ENCODE measurements around the gene LRRC18.

The LRRC18 gene

DNA sequence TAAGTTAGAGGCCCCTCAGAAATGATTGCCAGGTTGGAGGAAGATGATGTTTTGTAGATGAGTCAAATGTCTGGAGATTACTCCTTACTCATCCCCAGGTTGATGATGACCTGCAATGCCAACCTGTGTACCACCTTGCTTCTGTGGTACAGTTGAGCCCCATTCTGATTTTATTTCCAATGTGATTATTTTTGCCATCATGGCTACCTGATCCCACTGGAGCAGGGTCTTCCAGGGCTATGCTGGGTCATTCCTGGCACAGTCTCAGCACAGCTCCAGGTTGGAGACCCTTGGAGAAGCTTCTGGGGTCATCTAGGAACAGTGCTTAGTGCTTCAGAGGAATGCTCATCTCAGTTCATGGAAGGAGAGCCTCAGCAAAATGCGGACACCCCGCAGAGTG, 34.3 kb downstream of the LRRC18 start:
- no peak for DNase-seq

GRCh38 chr10:48904861-48905260, 34.8 kb downstream of the LRRC18 start:
- no peak for DNase-seq

DNA sequence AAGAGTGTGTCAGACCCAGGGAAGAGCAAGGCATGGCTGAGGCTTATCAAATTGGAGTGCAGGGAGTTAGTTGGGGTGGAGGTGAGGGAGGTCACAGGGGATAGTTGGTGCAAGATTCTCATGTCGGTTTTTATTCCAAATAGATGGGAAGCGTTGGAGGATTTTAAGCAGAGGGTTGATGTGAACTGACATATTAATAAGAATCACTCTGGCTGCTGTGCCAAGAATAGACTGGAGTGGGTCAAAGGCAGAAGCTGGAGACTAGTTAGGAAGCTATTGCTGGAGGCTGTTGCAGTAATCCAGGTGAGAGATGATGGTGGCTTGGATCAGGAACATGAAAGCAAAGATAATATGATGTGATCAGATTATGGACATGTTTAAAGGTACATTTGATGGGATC, 36.5 kb downstream of the LRRC18 start:
- no peak for DNase-seq

GRCh38 chr10:48902096-48902495, 37.5 kb downstream of the LRRC18 start:
- no peak for DNase-seq

- no peak for DNase-seq
Measured at GRCh38 chr10:48901319-48901718, 38.3 kb downstream of the LRRC18 start.

DNA sequence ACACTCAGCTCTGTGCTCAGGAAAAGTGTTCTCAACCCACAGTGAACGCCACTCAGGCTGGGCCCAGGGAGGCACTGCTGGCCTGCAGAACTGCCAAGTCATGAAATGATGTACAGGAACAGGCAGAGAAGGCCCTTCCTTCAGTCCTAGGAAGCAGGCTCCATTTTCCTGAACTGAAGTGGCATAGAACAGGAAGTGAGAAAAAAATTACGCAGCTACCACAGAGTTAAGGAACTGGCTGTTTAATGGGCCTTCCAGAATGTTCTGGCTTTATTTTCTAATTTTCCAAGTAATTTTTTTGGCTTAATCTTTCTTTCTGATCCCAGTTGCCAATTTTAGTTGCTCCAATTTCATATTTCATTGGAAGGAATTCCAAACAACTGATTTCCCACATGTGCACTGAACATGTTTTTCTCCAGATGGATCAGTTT, 39.3 kb downstream of the LRRC18 start:
- no peak for DNase-seq

GRCh38 chr10:48899781-48900180, 39.9 kb downstream of the LRRC18 start:
- no peak for DNase-seq

DNA sequence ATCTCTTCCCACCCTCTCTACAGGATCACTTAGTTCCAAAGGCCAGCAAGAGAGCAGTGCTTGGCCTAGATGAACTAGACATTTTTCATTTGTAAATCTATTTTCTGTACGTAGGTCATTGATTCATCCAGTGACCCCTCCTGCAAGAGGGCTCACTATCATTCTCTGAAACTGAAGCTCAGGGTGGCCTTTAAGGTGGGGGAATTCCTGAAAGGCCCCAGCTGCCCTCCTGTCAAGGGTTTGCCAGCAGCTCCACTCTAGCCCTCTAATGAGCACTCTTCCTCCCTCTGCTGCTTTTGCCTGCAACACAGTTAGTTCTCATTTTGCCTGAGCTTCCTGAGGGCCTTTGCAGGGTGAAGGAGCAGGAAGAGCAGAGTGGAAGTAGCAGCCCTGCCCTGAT, 41.2 kb downstream of the LRRC18 start:
- no peak for DNase-seq

DNA sequence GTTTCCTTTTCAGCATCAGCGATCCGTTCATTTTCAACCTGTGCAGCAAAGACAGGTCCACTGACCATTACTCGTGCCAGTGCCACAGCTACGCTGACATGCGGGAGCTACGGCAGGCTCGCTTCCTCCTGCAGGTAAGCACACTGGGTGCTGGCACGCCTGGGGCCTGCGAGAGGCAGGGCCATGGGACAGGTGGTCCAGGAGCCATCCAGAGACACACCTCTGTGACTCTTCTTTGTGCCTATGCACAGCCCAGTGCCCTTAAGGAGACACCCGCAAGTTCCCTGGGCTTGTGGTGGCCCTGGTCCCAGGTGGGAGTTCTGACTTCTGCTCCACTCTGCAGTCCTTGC, 42.2 kb downstream of the LRRC18 start:
- DNase-seq: no peak

GRCh38 chr10:48896756-48897440, 42.7 kb downstream of the LRRC18 start:
- DNase-seq: no peak

DNA sequence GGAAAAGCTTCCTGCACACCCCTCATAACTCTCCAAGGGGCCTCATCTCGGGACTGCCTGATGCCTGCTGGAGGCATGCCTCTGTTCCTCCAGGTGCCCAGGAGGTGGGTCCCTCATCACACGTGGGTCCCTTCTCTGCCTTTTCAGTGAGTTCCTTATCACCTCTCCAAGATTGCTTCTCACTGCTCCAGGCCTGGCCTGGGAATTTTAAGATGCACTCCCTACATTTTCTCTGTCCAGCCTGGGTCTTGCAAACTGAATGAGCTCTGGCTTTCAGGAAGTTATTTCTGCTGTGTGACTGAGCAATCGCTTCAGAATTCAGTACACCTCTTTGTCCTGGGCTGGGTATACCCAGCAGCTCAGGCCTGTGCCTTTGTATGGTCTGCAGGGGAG, 43.8 kb downstream of the LRRC18 start:
- DNase-seq: no peak

DNA sequence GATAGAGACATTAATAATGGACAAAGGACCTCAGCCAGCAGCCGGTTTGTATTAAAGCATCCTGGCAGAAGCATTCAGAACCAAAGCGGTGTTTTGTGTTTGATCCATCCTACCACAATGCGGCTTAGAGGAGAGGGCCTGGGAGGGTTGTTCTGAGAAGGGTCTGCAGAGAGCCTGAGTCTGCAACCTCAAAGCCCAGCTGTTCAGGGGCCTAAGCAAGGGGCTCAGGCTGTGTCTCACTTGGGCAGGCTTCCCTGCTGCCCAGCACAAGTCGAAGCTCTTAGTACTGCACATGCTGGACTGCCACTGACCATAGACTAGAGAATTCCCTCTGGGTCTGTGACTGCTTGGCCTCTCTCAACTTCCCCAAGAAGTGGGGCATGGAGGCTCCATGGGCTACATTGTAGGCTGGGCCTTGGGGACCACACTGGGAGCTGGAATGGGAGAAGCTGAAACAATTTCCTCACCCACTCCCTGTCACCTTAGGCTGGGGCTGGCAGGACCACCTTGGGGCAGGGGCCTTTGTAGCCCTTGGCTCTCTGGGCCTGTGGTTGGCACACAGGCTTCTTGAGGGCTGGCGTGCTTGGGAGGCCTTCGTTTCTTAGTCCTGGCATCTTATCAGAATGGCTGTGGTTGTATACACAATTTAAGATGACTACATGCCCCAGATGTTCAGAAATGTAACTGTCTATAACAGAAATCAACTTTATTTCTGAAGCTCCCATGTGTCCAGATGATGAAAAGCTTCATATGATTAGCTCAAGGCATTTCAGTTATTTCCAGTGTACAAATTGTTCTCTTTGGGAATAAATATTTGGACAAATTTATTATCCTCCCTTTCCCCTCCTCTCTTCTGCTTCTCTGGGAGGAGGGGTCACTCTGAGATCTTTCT, 44.5 kb downstream of the LRRC18 start:
- DNase-seq: no peak

DNA sequence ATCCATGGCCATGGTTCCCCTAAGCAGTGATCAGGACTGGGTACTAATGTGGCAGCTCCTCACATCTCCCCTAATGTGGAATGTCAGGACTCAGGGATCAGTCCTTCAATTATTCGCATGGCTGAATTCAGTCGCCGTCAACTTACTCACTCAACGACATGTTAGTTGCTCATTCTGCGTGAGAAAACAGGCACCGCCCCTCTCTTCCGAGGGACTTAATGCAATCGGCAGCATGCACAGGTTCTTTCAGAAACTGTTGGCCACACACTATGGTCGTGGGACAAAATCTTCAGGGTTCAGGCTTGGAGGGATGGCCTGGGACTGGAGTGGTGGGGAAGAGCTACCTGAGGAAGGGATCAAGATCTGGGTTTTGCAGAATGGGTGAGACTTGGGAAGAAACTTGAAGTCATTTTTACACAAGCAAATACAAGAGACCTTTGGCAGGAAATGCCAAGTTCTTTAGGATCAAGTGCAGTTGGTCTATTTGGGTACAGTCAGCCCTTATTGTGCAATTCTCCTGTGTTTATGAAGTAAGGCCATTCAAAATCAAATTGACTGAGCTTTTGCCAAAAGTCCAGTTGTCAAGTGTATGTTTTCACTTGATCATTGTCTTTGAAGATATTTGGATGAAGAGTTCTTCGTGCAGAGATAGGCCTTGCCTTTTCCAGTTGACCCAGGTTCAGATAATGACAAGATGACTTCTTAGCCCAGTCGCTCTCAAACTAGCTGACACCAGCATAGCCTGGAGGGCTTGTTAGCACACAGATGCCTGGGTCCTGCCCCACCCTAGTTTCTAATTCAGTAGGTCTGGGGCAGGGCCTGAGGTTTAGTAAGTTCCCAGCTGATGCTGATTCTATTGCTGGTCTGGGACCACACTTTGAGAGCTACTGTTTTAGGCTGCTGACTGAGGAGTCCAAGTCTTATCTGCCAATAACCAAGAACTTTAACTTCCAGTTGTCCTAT, 48.5 kb downstream of the LRRC18 start:
- no peak for DNase-seq

DNA sequence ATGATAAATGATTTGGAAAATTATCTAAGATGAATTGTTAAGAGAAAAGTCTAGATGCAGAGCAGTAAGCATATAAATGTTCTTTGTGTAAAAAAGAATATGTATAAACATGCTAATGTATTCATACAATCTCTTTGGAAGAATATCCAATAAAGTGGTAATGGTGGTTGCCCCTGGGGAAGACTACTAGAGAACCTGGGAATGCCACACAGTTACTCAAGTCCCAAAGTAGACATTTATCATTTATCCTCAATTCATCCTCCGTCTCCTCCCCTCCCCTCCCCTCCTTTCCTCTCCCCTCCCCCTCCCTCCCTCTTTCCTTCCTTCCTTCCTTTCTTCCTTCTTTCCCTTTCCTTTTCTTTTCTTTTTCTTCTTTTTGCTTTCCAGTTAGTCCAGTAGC, 51.7 kb downstream of the LRRC18 start:
- DNase-seq: no peak

DNA sequence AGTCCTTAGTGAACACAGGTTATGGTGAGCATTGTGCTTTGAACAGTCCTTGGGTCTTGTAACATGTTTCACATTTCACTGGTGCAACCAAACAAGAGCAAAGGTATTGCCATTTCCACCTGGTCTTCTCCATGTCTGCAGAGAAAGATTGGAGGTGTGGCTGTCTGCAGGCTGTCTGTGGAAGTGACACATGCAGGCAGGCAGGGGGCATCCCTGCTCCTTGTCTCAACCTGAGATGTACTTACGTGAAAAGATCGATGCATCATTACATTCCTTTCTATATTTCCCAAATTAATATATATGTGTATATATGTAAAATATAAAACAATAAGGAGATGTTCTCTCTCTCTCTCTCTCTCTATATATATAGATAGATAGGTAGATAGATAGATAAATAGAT, 54.3 kb downstream of the LRRC18 start:
- no peak for DNase-seq

GRCh38 chr10:48884179-48885045, 55.2 kb downstream of the LRRC18 start:
- no peak for DNase-seq

DNA sequence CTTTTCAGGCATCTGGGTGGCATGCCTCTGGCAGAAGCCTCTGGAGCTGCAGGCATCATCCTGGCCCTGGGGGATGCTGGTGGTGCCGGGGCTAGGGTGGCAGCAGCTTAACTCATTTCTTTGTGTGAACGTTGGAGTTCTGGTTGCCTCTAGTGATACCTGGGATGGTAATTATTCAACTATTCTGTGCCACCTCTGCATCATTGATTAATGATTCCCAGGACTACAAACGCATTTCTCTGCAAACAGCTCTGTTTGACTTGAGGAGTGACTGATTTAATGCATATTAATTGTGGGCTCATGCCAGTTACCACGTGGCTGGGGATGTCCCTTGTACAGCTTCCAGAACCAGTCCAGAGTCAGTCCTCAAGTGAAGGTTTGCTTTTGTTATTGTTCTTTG, 55.9 kb downstream of the LRRC18 start:
- no peak for DNase-seq

GRCh38 chr10:48882881-48883280, 56.8 kb downstream of the LRRC18 start:
- no peak for DNase-seq

DNA sequence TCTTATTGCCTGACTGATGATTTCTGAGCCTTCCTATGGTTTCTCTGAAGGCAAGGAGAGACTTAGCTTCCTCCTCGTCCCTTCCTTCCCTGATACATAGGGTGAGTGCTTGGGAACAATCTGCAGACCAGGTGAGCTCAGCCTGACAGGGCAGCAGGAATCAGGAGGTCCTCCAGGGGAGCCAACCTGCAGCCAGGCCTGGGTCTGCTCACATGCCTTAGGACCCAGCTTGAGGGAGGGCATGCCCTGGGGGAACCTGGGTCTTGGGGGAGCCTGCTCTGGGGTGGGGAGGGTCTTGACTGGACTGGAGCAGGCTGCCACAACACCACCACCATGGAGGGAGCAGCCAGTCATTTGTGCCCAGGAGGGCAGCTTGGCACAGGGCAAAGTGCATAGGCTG, 57.7 kb downstream of the LRRC18 start:
- no peak for DNase-seq

GRCh38 chr10:48880016-48880705, 59.5 kb downstream of the LRRC18 start:
- DNase-seq: no peak

DNA sequence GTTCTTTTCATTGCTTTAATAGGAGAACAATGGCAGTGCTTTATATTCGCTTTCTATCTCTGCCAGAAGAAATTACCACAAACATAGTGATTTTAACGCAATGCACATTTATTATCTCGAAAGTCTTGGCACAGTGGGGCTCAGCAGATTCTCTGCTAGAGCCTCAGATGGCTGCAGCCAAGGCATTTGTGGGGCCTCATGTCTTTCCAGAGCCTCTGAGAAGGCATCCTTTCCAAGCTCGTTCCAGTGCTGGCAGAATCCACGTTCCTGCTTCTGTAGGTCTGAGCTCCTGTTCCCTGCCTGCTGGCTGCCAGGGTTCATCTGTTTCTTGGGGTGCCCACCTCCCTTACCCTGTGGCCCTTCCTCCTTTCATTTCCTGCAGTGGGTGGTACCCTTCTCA, 60.2 kb downstream of the LRRC18 start:
- DNase-seq: no peak

GRCh38 chr10:48878091-48878490, 61.5 kb downstream of the LRRC18 start:
- DNase-seq: no peak
